LHCN-M2 (cell line): ENCODE results near the gene CERS6. TPM values are rescaled to one million over a fixed set of nuclear protein-coding genes. Genes with fewer than 3 reads are reported as not detected.

Source experiments
- total RNA-seq: library from RNA; depleted of rRNA; stranded (reverse); fragments of >200 nt; gene quantifications from 2 replicates; pipeline ENCODE4 v1.2.3, GENCODE V29; 2014; rRNA removed

Gene CERS6
- total RNA-seq, 1 experiment from 2014 or later = 47.2 TPM

Other genes with a start within 250 kb of the CERS6 start
- gene STK39, start 208.7 kb upstream of the CERS6 start, total RNA-seq = 31.0 and 35.3 TPM in 2 replicates